Measurements from ENCODE around the gene GNA12.

- TF ChIP-seq JUND (IDR thresholded peaks at IDR 0.05) (no peak), CTCF (IDR thresholded peaks at IDR 0.05; ENCODE audit: low read depth, low read length, missing input control) (no peak), ATF3 (IDR thresholded peaks at IDR 0.05) (no peak), MAX (IDR thresholded peaks at IDR 0.05) (no peak)
These were observed 108.4 kb downstream of the GNA12 start for GRCh38 chr7:2735744-2736143.

Measured in liver (tissue), 3 donors.